Activated CD4-positive, alpha-beta T cell treated with anti-CD3 and anti-CD28 coated beads for 1 hour (primary cell): ENCODE data around the gene SETMAR.

Experiments used
- DNase-seq: peaks from one replicate; pipeline ENCODE4 v3.0.0-alpha.2; 2020

Gene SETMAR

GRCh38 chr3:4355401-4356219, 52.4 kb downstream of the SETMAR start:
- DNase-seq, result no peak

- no peak for DNase-seq
Observed at GRCh38 chr3:4356220-4356540, 53.0 kb downstream of the SETMAR start.

GRCh38 chr3:4356546-4357410, 53.6 kb downstream of the SETMAR start:
- DNase-seq, result no peak

GRCh38 chr3:4358273-4358672, 55.1 kb downstream of the SETMAR start:
- DNase-seq, result no peak

GRCh38 chr3:4359805-4360502, 56.8 kb downstream of the SETMAR start:
- DNase-seq, result no peak

GRCh38 chr3:4360817-4361216, 57.6 kb downstream of the SETMAR start:
- DNase-seq, result no peak

GRCh38 chr3:4362523-4362922, 59.4 kb downstream of the SETMAR start:
- DNase-seq, result no peak
